LNCAP (cell line): ENCODE results near the gene PLPP7.

Experiments used
- CTCF ChIP-seq: fragments of 450-650 bp; IDR thresholded peaks from 2 replicates; pipeline ENCODE4 v1.5.1; 2017; ENCODE audit warnings: mild to moderate bottlenecking

PLPP7 gene

GRCh38 chr9:131306397-131307004, 17.0 kb downstream of the PLPP7 start:
- no peak for TF ChIP-seq CTCF

- no peak for TF ChIP-seq CTCF
These were observed 18.5 kb downstream of the PLPP7 start for GRCh38 chr9:131307974-131308373.

- no peak for TF ChIP-seq CTCF
These were observed 18.9 kb downstream of the PLPP7 start for GRCh38 chr9:131308452-131308851.

- TF ChIP-seq CTCF: no peak
These were observed 19.5 kb downstream of the PLPP7 start for GRCh38 chr9:131308906-131309529.

- TF ChIP-seq CTCF: no peak
These were observed 20.2 kb downstream of the PLPP7 start for GRCh38 chr9:131309530-131310276.

GRCh38 chr9:131310833-131311554, 21.5 kb downstream of the PLPP7 start:
- no peak for TF ChIP-seq CTCF

- TF ChIP-seq CTCF: no peak
These were observed 22.7 kb downstream of the PLPP7 start for GRCh38 chr9:131312246-131312645.
